K562 (cell line): ENCODE data around the gene RNF126. TPM values are rescaled to one million over a fixed set of nuclear protein-coding genes. Genes with fewer than 3 reads are reported as not detected.

Experiments
- ATF3 ChIP-seq, 2 experiments: fragments of 450-650 bp in 1 of 2; sonication (generic) in 1 of 2; formaldehyde crosslinking in 1 of 2; IDR thresholded peaks in 1 of 2; conservative IDR thresholded peaks in 1 of 2; 2 replicates each; pipeline versions ENCODE4 v1.6.1 to v1.8.1; 2016 to 2023; ENCODE audit warnings: mild to moderate bottlenecking in 2 of 2, moderate library complexity in 2 of 2, inconsistent platforms in 1 of 2, missing genetic modification reagents in 1 of 2
- CREB3L1 ChIP-seq: fragments of 450-650 bp; IDR thresholded peaks from 2 replicates; pipeline ENCODE4 v1.6.1; 2014; ENCODE audit warnings: low read depth, mild to moderate bottlenecking, moderate library complexity, borderline replicate concordance
- EP400 ChIP-seq: fragments of 450-650 bp; IDR thresholded peaks from 2 replicates; pipeline ENCODE4 v1.6.1; 2017; ENCODE audit warnings: antibody characterized with exemption, mild to moderate bottlenecking, moderate library complexity
- FOXK2 ChIP-seq, 2 experiments: fragments of 450-650 bp; IDR thresholded peaks in 1 of 2; conservative IDR thresholded peaks in 1 of 2; 2 replicates each; pipeline ENCODE4 v1.6.1; 2016; ENCODE audit warnings: low read depth in 2 of 2, mild to moderate bottlenecking in 1 of 2
- MGA ChIP-seq: fragments of 450-650 bp; IDR thresholded peaks from 2 replicates; pipeline ENCODE4 v1.6.1; 2016; ENCODE audit warnings: mild to moderate bottlenecking, moderate library complexity
- ZNF592 ChIP-seq: fragments of 450-650 bp; IDR thresholded peaks from 2 replicates; pipeline ENCODE4 v1.6.1; 2017; ENCODE audit warnings: antibody characterized with exemption, mild to moderate bottlenecking
- polyA plus RNA-seq, 8 experiments: library from polyadenylated mRNA; depleted of rRNA in 4 of 8; stranded (reverse) in 5 of 8; unstranded in 3 of 8; fragments of >200 nt; fragmentation: Nextera tagmentation in 2 of 8; fragmentation: Illumina TruSeq in 1 of 8; extraction: Ambion mirVana in 2 of 8; extraction: Trizol in 1 of 8; gene quantifications; 2 replicates each; pipeline versions ENCODE4 v1.2.1 to v1.2.3, GENCODE V29; 2011 to 2014; ENCODE audit warnings: inconsistent platforms in 1 of 8, missing spikeins in 1 of 8
- total RNA-seq, 7 experiments: library from RNA; depleted of rRNA in 6 of 7; stranded (reverse); fragments of >200 nt in 6 of 7; fragmentation: Illumina TruSeq in 2 of 7; extraction: Trizol in 2 of 7; gene quantifications; 2 replicates each; pipeline versions ENCODE4 v1.2.1 to v1.2.3, GENCODE V29; 2011 to 2021; ENCODE audit warnings: low replicate concordance in 1 of 7

Gene RNF126
- total and polyA plus RNA-seq, 9 of the 15 experiments (the other 6 are each of a cell fraction or from before 2014, with no cell fraction given) = 0.27 to 101 (median 12.3) TPM

- TF ChIP-seq MGA (peak; percentile 84), EP400 (peak; percentile 88), ATF3 (IDR thresholded peaks at IDR 0.05) (peak; percentile 59), ATF3 (CRISPR knock-in tag; conservative IDR thresholded peaks at IDR 0.05) (no peak), CREB3L1 (0 out of 2 replicates have a peak, but pooled peaks have one; percentile 18), FOXK2 (conservative IDR thresholded peaks at IDR 0.05 in 1 of 2, IDR thresholded peaks at IDR 0.05 in 1 of 2; ENCODE audit: low read depth in 2 of 2) (peak in 1 of 2 experiments; percentile 62; a peak in 1 of 4 replicates), ZNF592 (peak; percentile 59)
These were observed 630 bp downstream of the RNF126 start (continued) for GRCh38 chr19:662207-662961.
